RWPE1 (cell line): ENCODE results near the gene SRI.
"Not testable (repeated sequence)": the region's sequence is repeated elsewhere in the genome, so short reads cannot be mapped to it uniquely, and the experiment has no call there.

ENCODE experiments used
- CTCF ChIA-PET: fragments of 350-600 bp; sonication (Branson Sonifier 250); formaldehyde crosslinking; extraction: SDS; loops from one replicate; lab custom pipeline; 2021; lab: Yijun Ruan, JAX
- POLR2A ChIA-PET: fragments of 400-600 bp; formaldehyde crosslinking; extraction: SDS; loops from one replicate; lab custom pipeline; 2020; ENCODE audit warnings: antibody characterized with exemption; ENCODE audit not compliant: low non-redundant PET; lab: Yijun Ruan, JAX
- DNase-seq: peaks from one replicate; pipeline ENCODE4 v3.0.0; 2012; ENCODE audit warnings: low spot score
- H3K27ac ChIP-seq: fragments of 450-650 bp; 2 replicates; pipeline ENCODE4 v1.5.1; 2017
- CTCF ChIP-seq: fragments of 450-650 bp; conservative IDR thresholded peaks from 2 replicates; pipeline ENCODE4 v1.5.1; 2017; ENCODE audit warnings: low read depth, mild to moderate bottlenecking

Gene SRI

GRCh38 chr7:88219781-88220747 is at the start of gene SRI:
Gene SRI (minus strand): TSS chr7:88220038. CDS start chr7:88220026, 12 bp downstream.
- peak; percentile 84 for DNase-seq
- POLR2A ChIA-PET, result interaction anchor here (1.1 kb wide), 1 partner anchor 7 kb away, joined by 3 read pairs; no protein-coding TSS in a partner anchor
- H3K27ac ChIP-seq, result peak within 1 kb of the TSS; percentile 83
- CTCF ChIA-PET, result interaction anchor here (0.6 to 0.9 kb wide), 3 partner anchors 50 to 1064 kb away, joined by 3 to 5 read pairs (median 4); no protein-coding TSS in a partner anchor
- peak; percentile 82 for TF ChIP-seq CTCF

GRCh38 chr7:88269586-88269985 is 49.7 kb upstream of the SRI start:
- ChIA-PET POLR2A (no interaction called here), CTCF (interaction anchor here (0.6 to 1.0 kb wide), 4 partner anchors 26 to 1410 kb away, joined by 3 to 6 read pairs (median 3); no protein-coding TSS in a partner anchor)
- no peak overlapping the region for H3K27ac ChIP-seq
- no peak for DNase-seq
- TF ChIP-seq CTCF, result no peak

GRCh38 chr7:88268858-88269257 is 49.0 kb upstream of the SRI start:
- no peak overlapping the region for H3K27ac ChIP-seq
- POLR2A ChIA-PET, result no interaction called here
- no peak for TF ChIP-seq CTCF

GRCh38 chr7:88268051-88268450 is 48.2 kb upstream of the SRI start:
- no peak overlapping the region for H3K27ac ChIP-seq
- ChIA-PET POLR2A (no interaction called here), CTCF (no interaction called here)
- TF ChIP-seq CTCF, result no peak
- DNase-seq, result no peak

More at GRCh38 chr7:88268858-88269257, 49.0 kb upstream of the SRI start:
- CTCF ChIA-PET, result interaction anchor here (0.6 to 1.0 kb wide), 3 partner anchors 26 to 922 kb away, joined by 3 read pairs; no protein-coding TSS in a partner anchor
- no peak for DNase-seq

GRCh38 chr7:88267421-88267820 is 47.6 kb upstream of the SRI start:
- no peak for TF ChIP-seq CTCF
- no peak for DNase-seq
- POLR2A ChIA-PET, result no interaction called here
- H3K27ac ChIP-seq, result no peak overlapping the region
- CTCF ChIA-PET, result no interaction called here

- not testable (repeated sequence) for H3K27ac ChIP-seq, DNase-seq
- CTCF ChIA-PET, result interaction anchor here (0.6 kb wide), 2 partner anchors 334 to 1774 kb away, joined by 3 read pairs; no protein-coding TSS in a partner anchor
- POLR2A ChIA-PET, result interaction anchor here (0.7 kb wide), 1 partner anchor 1332 kb away, joined by 3 read pairs; no protein-coding TSS in a partner anchor
Measured at GRCh38 chr7:88264987-88265386, 45.1 kb upstream of the SRI start.

- no peak overlapping the region for H3K27ac ChIP-seq
- CTCF ChIA-PET, result no interaction called here
- no peak for DNase-seq
- no peak for TF ChIP-seq CTCF
- POLR2A ChIA-PET, result no interaction called here
Measured at GRCh38 chr7:88262562-88262961, 42.7 kb upstream of the SRI start.
